ENCODE measurements around the gene OLR1.
"Not testable (repeated sequence)": the region's sequence is repeated elsewhere in the genome, so short reads cannot be mapped to it uniquely, and the experiment has no call there.

The OLR1 gene

GRCh38 chr12:10205220-10205807, 33.4 kb upstream of the OLR1 start:
- no peak overlapping the region for H3K4me3 ChIP-seq (ENCODE audit: low read depth, low read length)
- no peak for TF ChIP-seq CTCF (IDR thresholded peaks at IDR 0.05; ENCODE audit: low read depth, low read length)

- not testable (repeated sequence) for H3K4me3 ChIP-seq (ENCODE audit: low read depth, low read length)
Observed at GRCh38 chr12:10204495-10204894, 32.6 kb upstream of the OLR1 start.

- no peak overlapping the region for H3K4me3 ChIP-seq (ENCODE audit: low read depth, low read length)
- TF ChIP-seq CTCF (IDR thresholded peaks at IDR 0.05; ENCODE audit: low read depth, low read length), result no peak
Observed at GRCh38 chr12:10197879-10198278, 25.9 kb upstream of the OLR1 start.

- TF ChIP-seq CTCF (IDR thresholded peaks at IDR 0.05; ENCODE audit: low read depth, low read length), result no peak
- H3K4me3 ChIP-seq (ENCODE audit: low read depth, low read length), result no peak overlapping the region
Observed at GRCh38 chr12:10196210-10196609, 24.3 kb upstream of the OLR1 start.

- no peak overlapping the region for H3K4me3 ChIP-seq (ENCODE audit: low read depth, low read length)
Observed at GRCh38 chr12:10194160-10194670, 22.3 kb upstream of the OLR1 start.

GRCh38 chr12:10191865-10192264, 19.9 kb upstream of the OLR1 start:
- TF ChIP-seq CTCF (IDR thresholded peaks at IDR 0.05; ENCODE audit: low read depth, low read length), result no peak
- no peak overlapping the region for H3K4me3 ChIP-seq (ENCODE audit: low read depth, low read length)

More at GRCh38 chr12:10194160-10194670, 22.3 kb upstream of the OLR1 start:
- no peak for TF ChIP-seq CTCF (IDR thresholded peaks at IDR 0.05; ENCODE audit: low read depth, low read length)

GRCh38 chr12:10190558-10191388, 18.8 kb upstream of the OLR1 start:
- no peak overlapping the region for H3K4me3 ChIP-seq (ENCODE audit: low read depth, low read length)
- peak; percentile 89 for TF ChIP-seq CTCF (IDR thresholded peaks at IDR 0.05; ENCODE audit: low read depth, low read length)

Measured in WI38 (cell line).